Liver (tissue), 9 donors: Measurements from ENCODE around the gene HDDC3. TPM values are rescaled to one million over a fixed set of nuclear protein-coding genes. Genes with fewer than 3 reads are reported as not detected.

Experiments used
- DNase-seq: peaks from one replicate; pipeline ENCODE4 v3.0.0-alpha.2; 2017; ENCODE audit warnings: low spot score
- H3K27ac ChIP-seq, 2 donors: one replicate each; pipeline ENCODE4 v1.7.0; 2013; ENCODE audit warnings: inconsistent platforms in 2 of 2, low read length in 2 of 2, control low read depth in 1 of 2, low read depth in 1 of 2, mild to moderate bottlenecking in 1 of 2
- H3K27me3 ChIP-seq, 4 donors: one replicate each; pipeline versions ENCODE4 v1.6.1 to v1.7.0; 2013; ENCODE audit warnings: low read length in 3 of 4, inconsistent platforms in 1 of 4, mild to moderate bottlenecking in 1 of 4, moderate library complexity in 1 of 4; ENCODE audit not compliant: control insufficient read depth in 4 of 4, insufficient read depth in 4 of 4
- H3K36me3 ChIP-seq, 4 donors: one replicate each; pipeline versions ENCODE4 v1.6.1 to v1.7.0; 2013; ENCODE audit warnings: low read length in 3 of 4, mild to moderate bottlenecking in 3 of 4, low read depth in 1 of 4, moderate library complexity in 1 of 4; ENCODE audit not compliant: control insufficient read depth in 4 of 4, insufficient read depth in 3 of 4
- H3K4me1 ChIP-seq, 4 donors: one replicate each; pipeline versions ENCODE4 v1.6.1 to v1.7.0; 2013; ENCODE audit warnings: low read length in 3 of 4, mild to moderate bottlenecking in 3 of 4, moderate library complexity in 1 of 4; ENCODE audit not compliant: control insufficient read depth in 4 of 4, insufficient read depth in 4 of 4
- H3K4me3 ChIP-seq, 3 donors: one replicate each; pipeline versions ENCODE4 v1.6.1 to v1.7.0; 2013; ENCODE audit warnings: low read length in 3 of 3, control low read depth in 1 of 3, low read depth in 1 of 3, mild to moderate bottlenecking in 1 of 3
- H3K9ac ChIP-seq, 2 donors: one replicate each; pipeline ENCODE4 v1.7.0; 2013; ENCODE audit warnings: low read length in 2 of 2, mild to moderate bottlenecking in 2 of 2, moderate library complexity in 2 of 2, control low read depth in 1 of 2, low read depth in 1 of 2
- H3K9me3 ChIP-seq, 4 donors: one replicate each; pipeline versions ENCODE4 v1.6.1 to v1.7.0; 2013; ENCODE audit warnings: low read length in 3 of 4; ENCODE audit not compliant: control insufficient read depth in 4 of 4
- EGR1 ChIP-seq, 2 donors: IDR thresholded peaks; 2 replicates each; pipeline ENCODE4 v1.6.1; 2016 to 2018; ENCODE audit warnings: antibody characterized with exemption in 2 of 2, low read depth in 2 of 2
- FOXA1 ChIP-seq: IDR thresholded peaks from 2 replicates; pipeline ENCODE4 v1.6.1; 2016; ENCODE audit warnings: antibody characterized with exemption
- FOXA2 ChIP-seq: IDR thresholded peaks from 2 replicates; pipeline ENCODE4 v1.6.1; 2016; ENCODE audit warnings: antibody characterized with exemption
- GABPA ChIP-seq, 2 donors: IDR thresholded peaks in 1 of 2; conservative IDR thresholded peaks in 1 of 2; 2 replicates each; pipeline ENCODE4 v1.6.1; 2016; ENCODE audit warnings: antibody characterized with exemption in 2 of 2, mild to moderate bottlenecking in 1 of 2, moderate library complexity in 1 of 2
- HNF4A ChIP-seq, 2 donors: conservative IDR thresholded peaks; 2 replicates each; pipeline ENCODE4 v1.6.1; 2016; ENCODE audit warnings: antibody characterized with exemption in 2 of 2, mild to moderate bottlenecking in 2 of 2
- HNF4G ChIP-seq: IDR thresholded peaks from 2 replicates; pipeline ENCODE4 v1.6.1; 2016; ENCODE audit warnings: antibody characterized with exemption
- JUND ChIP-seq, 2 donors: IDR thresholded peaks; 2 replicates each; pipeline ENCODE4 v1.6.1; 2016; ENCODE audit warnings: antibody characterized with exemption in 2 of 2
- NR2F2 ChIP-seq: IDR thresholded peaks from 2 replicates; pipeline ENCODE4 v1.6.1; 2016; ENCODE audit warnings: antibody characterized with exemption
- RAD21 ChIP-seq, 2 donors: IDR thresholded peaks; 2 replicates each; pipeline ENCODE4 v1.6.1; 2016; ENCODE audit warnings: antibody characterized with exemption in 2 of 2, mild to moderate bottlenecking in 2 of 2
- RXRA ChIP-seq, 2 donors: IDR thresholded peaks; 2 replicates each; pipeline ENCODE4 v1.6.1; 2017 to 2018; ENCODE audit warnings: antibody characterized with exemption in 2 of 2, mild to moderate bottlenecking in 1 of 2
- SP1 ChIP-seq: IDR thresholded peaks from 2 replicates; pipeline ENCODE4 v1.6.1; 2018; ENCODE audit warnings: antibody characterized with exemption, mild to moderate bottlenecking
- TAF1 ChIP-seq: conservative IDR thresholded peaks from 2 replicates; pipeline ENCODE4 v1.6.1; 2016; ENCODE audit warnings: antibody characterized with exemption, mild to moderate bottlenecking
- YY1 ChIP-seq: IDR thresholded peaks from 2 replicates; pipeline ENCODE4 v1.6.1; 2016; ENCODE audit warnings: antibody characterized with exemption, mild to moderate bottlenecking
- WGBS: extraction: QIAGEN DNeasy Blood & Tissue Kit; methylation state at CpG from one replicate; pipeline ENCODE4 v1.1.7; 2013; 5-methylcytosine and 5-hydroxymethylcytosine counted together
- polyA plus RNA-seq, 2 donors: library from polyadenylated mRNA; stranded (reverse) in 1 of 2; unstranded in 1 of 2; fragments of 200-250 nt in 1 of 2; fragments of >200 nt in 1 of 2; fragmentation: Nextera tagmentation in 1 of 2; extraction: Ambion mirVana in 1 of 2; gene quantifications; one replicate each; pipeline versions ENCODE4 v1.2.1 to v1.2.3, GENCODE V29; 2013 to 2015
- total RNA-seq, 2 donors: library from RNA; depleted of rRNA; stranded (reverse); fragments of >200 nt; gene quantifications; one replicate each; pipeline ENCODE4 v1.2.3, GENCODE V29; 2014
- TF ChIP-seq, protein P1 (sequence below): fragments of 150-350 bp; IDR thresholded peaks from 2 replicates; pipeline ENCODE4 v1.5.1; 2017; ENCODE audit warnings: improper control_type of control experiment, low read depth, low read length; ENCODE audit not compliant: missing input control
- TF ChIP-seq, protein P2 (sequence below): IDR thresholded peaks from 2 replicates; pipeline ENCODE4 v1.6.1; 2016; ENCODE audit warnings: antibody characterized with exemption
- TF ChIP-seq, protein P3 (sequence below): IDR thresholded peaks from 2 replicates; pipeline ENCODE4 v1.6.1; 2016; ENCODE audit warnings: antibody characterized with exemption
- TF ChIP-seq, protein P4 (sequence below): IDR thresholded peaks from 2 replicates; pipeline ENCODE4 v1.6.1; 2016; ENCODE audit warnings: antibody characterized with exemption, mild to moderate bottlenecking
- TF ChIP-seq, protein P5 (sequence below): IDR thresholded peaks from 2 replicates; pipeline ENCODE4 v1.6.1; 2016; ENCODE audit warnings: antibody characterized with exemption
- donor health status: healthy.
- donor health status: healthy.
- donor health status: healthy.
- donor health status: healthy.
- donor health status: healthy.

The HDDC3 gene
- total and polyA plus RNA-seq, 4 donors: 12.5 to 15.4 (median 14.1) TPM

DNA sequence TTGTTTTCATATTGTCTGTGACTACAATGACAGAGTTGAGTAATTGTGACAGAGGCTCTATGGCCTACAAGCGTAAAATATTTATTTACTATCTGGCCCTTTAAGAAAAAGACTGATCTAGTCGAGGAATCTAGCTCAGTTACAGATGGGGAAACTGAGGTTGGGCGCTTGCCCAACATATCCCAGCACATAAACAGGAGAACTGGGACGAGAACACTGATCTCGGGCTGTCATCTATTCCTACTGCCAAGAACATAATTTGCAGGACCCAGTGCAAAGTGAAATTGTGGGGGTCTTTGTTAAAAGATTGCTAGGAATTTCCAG, 46.1 kb downstream of the HDDC3 start:
- no peaks in the 10 kb centered on the region for H3K27me3 ChIP-seq
- 24% methylated on average over 5 of the region's 5 CpGs for WGBS
- DNase-seq: no peak
- no peak for TF ChIP-seq NR2F2
- TF ChIP-seq, protein P1, sequence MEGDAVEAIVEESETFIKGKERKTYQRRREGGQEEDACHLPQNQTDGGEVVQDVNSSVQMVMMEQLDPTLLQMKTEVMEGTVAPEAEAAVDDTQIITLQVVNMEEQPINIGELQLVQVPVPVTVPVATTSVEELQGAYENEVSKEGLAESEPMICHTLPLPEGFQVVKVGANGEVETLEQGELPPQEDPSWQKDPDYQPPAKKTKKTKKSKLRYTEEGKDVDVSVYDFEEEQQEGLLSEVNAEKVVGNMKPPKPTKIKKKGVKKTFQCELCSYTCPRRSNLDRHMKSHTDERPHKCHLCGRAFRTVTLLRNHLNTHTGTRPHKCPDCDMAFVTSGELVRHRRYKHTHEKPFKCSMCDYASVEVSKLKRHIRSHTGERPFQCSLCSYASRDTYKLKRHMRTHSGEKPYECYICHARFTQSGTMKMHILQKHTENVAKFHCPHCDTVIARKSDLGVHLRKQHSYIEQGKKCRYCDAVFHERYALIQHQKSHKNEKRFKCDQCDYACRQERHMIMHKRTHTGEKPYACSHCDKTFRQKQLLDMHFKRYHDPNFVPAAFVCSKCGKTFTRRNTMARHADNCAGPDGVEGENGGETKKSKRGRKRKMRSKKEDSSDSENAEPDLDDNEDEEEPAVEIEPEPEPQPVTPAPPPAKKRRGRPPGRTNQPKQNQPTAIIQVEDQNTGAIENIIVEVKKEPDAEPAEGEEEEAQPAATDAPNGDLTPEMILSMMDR: no peak
- TF ChIP-seq, protein P2, sequence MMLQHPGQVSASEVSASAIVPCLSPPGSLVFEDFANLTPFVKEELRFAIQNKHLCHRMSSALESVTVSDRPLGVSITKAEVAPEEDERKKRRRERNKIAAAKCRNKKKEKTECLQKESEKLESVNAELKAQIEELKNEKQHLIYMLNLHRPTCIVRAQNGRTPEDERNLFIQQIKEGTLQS: no peak
- TF ChIP-seq, protein P3, sequence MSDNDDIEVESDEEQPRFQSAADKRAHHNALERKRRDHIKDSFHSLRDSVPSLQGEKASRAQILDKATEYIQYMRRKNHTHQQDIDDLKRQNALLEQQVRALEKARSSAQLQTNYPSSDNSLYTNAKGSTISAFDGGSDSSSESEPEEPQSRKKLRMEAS: no peak
- no peak for TF ChIP-seq RAD21 (IDR thresholded peaks at IDR 0.05)
- no peak for TF ChIP-seq FOXA2
- TF ChIP-seq HNF4G: no peak
- TF ChIP-seq, protein P4, sequence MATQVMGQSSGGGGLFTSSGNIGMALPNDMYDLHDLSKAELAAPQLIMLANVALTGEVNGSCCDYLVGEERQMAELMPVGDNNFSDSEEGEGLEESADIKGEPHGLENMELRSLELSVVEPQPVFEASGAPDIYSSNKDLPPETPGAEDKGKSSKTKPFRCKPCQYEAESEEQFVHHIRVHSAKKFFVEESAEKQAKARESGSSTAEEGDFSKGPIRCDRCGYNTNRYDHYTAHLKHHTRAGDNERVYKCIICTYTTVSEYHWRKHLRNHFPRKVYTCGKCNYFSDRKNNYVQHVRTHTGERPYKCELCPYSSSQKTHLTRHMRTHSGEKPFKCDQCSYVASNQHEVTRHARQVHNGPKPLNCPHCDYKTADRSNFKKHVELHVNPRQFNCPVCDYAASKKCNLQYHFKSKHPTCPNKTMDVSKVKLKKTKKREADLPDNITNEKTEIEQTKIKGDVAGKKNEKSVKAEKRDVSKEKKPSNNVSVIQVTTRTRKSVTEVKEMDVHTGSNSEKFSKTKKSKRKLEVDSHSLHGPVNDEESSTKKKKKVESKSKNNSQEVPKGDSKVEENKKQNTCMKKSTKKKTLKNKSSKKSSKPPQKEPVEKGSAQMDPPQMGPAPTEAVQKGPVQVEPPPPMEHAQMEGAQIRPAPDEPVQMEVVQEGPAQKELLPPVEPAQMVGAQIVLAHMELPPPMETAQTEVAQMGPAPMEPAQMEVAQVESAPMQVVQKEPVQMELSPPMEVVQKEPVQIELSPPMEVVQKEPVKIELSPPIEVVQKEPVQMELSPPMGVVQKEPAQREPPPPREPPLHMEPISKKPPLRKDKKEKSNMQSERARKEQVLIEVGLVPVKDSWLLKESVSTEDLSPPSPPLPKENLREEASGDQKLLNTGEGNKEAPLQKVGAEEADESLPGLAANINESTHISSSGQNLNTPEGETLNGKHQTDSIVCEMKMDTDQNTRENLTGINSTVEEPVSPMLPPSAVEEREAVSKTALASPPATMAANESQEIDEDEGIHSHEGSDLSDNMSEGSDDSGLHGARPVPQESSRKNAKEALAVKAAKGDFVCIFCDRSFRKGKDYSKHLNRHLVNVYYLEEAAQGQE: no peak
- TF ChIP-seq RXRA (IDR thresholded peaks at IDR 0.05): no peak
- no peak for TF ChIP-seq FOXA1
- TF ChIP-seq, protein P5, sequence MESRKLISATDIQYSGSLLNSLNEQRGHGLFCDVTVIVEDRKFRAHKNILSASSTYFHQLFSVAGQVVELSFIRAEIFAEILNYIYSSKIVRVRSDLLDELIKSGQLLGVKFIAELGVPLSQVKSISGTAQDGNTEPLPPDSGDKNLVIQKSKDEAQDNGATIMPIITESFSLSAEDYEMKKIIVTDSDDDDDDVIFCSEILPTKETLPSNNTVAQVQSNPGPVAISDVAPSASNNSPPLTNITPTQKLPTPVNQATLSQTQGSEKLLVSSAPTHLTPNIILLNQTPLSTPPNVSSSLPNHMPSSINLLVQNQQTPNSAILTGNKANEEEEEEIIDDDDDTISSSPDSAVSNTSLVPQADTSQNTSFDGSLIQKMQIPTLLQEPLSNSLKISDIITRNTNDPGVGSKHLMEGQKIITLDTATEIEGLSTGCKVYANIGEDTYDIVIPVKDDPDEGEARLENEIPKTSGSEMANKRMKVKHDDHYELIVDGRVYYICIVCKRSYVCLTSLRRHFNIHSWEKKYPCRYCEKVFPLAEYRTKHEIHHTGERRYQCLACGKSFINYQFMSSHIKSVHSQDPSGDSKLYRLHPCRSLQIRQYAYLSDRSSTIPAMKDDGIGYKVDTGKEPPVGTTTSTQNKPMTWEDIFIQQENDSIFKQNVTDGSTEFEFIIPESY: no peak
- no peak for TF ChIP-seq GABPA (IDR thresholded peaks at IDR 0.05 in 1 of 2, conservative IDR thresholded peaks at IDR 0.05 in 1 of 2)
- no peak for TF ChIP-seq HNF4A (conservative IDR thresholded peaks at IDR 0.05)
- no peak for TF ChIP-seq YY1
- no peak for TF ChIP-seq JUND (IDR thresholded peaks at IDR 0.05)
- no peak for TF ChIP-seq EGR1 (IDR thresholded peaks at IDR 0.05; ENCODE audit: low read depth in 2 of 2)
- no peak for TF ChIP-seq TAF1
- TF ChIP-seq SP1: no peak
- H3K36me3 ChIP-seq: peaks cover 4 to 36% (median 13%) of the 10 kb centered on the region in 4 donors
- no peaks in the 10 kb centered on the region for H3K9me3 ChIP-seq
- peak overlapping the region in 1 of 2 donors; percentile 90 for H3K27ac ChIP-seq
- peaks cover 10 to 58% (median 51%) of the 10 kb centered on the region in 4 donors for H3K4me1 ChIP-seq
- H3K9ac ChIP-seq: peak overlapping the region in 1 of 2 donors; percentile 16
- no peak overlapping the region for H3K4me3 ChIP-seq
